Measurements from ENCODE around the gene BEX4.

Gene BEX4

DNA sequence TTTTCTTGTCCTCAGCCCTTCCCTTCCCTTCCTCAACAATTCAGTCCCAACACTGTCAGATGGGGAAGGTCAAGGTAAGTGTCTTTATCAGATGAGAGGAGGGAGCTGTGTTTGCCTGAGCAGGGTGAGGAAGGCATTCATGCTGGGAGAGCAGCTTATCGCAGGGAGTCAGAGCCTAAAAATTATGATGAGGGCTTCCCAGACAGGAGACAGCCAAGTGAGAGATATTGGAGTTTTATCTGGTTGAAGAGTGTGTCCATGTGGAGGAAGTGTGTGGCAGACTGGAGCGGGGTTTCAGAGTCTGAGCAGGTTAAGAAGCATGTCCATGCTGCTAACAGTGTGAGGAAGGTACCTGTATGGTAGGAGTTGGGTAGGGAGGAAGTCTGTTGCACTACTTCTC lies 18.4 kb downstream of the BEX4 start:
- no peak for TF ChIP-seq POLR2AphosphoS5 (IDR thresholded peaks at IDR 0.05; ENCODE audit: low read depth, low read length)
- TF ChIP-seq TAF1 (IDR thresholded peaks at IDR 0.05; ENCODE audit: borderline replicate concordance, insufficient read depth, low read length): no peak

DNA sequence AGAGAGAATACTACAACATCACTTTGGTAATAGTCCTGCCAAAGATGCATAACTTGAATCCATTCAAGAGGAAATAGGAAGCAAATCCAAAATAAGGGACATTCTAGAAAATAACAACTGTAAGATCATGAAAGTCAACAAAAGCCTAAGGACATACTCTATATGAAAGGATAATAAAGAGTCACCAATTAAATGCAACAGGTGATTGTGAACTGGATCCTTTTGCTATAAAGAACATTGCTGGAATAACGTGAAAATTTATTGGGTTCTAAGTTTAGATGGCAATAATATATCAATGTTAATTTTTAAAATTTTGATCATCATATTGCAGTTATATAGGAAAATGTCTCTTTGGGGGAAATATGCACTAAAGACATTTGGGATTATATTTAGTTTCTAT lies 20.0 kb downstream of the BEX4 start:
- TF ChIP-seq FOXP2 (optimal IDR thresholded peaks at IDR 0.05; ENCODE audit: borderline replicate concordance, extremely low read depth, extremely low read length, insufficient read depth): no peak
- no peak for TF ChIP-seq TAF1 (IDR thresholded peaks at IDR 0.05; ENCODE audit: borderline replicate concordance, insufficient read depth, low read length)
- no peak for TF ChIP-seq POLR2AphosphoS5 (IDR thresholded peaks at IDR 0.05; ENCODE audit: low read depth, low read length)
- TF ChIP-seq SIN3A (IDR thresholded peaks at IDR 0.05; ENCODE audit: borderline replicate concordance, insufficient read depth, low read length): no peak
- TF ChIP-seq, protein P1, sequence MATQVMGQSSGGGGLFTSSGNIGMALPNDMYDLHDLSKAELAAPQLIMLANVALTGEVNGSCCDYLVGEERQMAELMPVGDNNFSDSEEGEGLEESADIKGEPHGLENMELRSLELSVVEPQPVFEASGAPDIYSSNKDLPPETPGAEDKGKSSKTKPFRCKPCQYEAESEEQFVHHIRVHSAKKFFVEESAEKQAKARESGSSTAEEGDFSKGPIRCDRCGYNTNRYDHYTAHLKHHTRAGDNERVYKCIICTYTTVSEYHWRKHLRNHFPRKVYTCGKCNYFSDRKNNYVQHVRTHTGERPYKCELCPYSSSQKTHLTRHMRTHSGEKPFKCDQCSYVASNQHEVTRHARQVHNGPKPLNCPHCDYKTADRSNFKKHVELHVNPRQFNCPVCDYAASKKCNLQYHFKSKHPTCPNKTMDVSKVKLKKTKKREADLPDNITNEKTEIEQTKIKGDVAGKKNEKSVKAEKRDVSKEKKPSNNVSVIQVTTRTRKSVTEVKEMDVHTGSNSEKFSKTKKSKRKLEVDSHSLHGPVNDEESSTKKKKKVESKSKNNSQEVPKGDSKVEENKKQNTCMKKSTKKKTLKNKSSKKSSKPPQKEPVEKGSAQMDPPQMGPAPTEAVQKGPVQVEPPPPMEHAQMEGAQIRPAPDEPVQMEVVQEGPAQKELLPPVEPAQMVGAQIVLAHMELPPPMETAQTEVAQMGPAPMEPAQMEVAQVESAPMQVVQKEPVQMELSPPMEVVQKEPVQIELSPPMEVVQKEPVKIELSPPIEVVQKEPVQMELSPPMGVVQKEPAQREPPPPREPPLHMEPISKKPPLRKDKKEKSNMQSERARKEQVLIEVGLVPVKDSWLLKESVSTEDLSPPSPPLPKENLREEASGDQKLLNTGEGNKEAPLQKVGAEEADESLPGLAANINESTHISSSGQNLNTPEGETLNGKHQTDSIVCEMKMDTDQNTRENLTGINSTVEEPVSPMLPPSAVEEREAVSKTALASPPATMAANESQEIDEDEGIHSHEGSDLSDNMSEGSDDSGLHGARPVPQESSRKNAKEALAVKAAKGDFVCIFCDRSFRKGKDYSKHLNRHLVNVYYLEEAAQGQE (IDR thresholded peaks at IDR 0.05; ENCODE audit: insufficient read depth in 1 of 2, low read depth in 2 of 2, low read length in 2 of 2): no peak

DNA sequence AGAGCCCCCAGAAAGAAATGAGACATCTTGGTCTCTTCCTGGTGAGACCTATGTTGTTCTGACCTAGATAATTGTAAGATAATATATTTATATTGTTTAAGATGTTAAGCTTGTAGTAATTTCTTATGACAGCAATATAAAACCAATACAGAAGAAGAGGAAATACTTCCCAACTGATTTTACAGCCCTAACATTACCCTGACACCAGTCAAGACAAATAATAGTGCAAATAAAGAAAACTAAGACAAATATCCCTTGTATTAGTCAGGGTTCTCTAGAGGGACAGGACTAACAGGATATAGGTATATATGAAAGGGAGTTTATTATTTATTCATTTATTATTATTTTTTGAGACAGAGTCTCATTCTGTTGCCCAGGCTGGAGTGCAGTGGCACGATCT lies 21.4 kb downstream of the BEX4 start:
- TF ChIP-seq POLR2AphosphoS5 (IDR thresholded peaks at IDR 0.05; ENCODE audit: low read depth, low read length) (no peak), FOXP2 (optimal IDR thresholded peaks at IDR 0.05; ENCODE audit: borderline replicate concordance, extremely low read depth, extremely low read length, insufficient read depth) (no peak), TAF1 (IDR thresholded peaks at IDR 0.05; ENCODE audit: borderline replicate concordance, insufficient read depth, low read length) (no peak), SIN3A (IDR thresholded peaks at IDR 0.05; ENCODE audit: borderline replicate concordance, insufficient read depth, low read length) (no peak)
- TF ChIP-seq, protein P1 (IDR thresholded peaks at IDR 0.05; ENCODE audit: insufficient read depth in 1 of 2, low read depth in 2 of 2, low read length in 2 of 2): no peak

DNA sequence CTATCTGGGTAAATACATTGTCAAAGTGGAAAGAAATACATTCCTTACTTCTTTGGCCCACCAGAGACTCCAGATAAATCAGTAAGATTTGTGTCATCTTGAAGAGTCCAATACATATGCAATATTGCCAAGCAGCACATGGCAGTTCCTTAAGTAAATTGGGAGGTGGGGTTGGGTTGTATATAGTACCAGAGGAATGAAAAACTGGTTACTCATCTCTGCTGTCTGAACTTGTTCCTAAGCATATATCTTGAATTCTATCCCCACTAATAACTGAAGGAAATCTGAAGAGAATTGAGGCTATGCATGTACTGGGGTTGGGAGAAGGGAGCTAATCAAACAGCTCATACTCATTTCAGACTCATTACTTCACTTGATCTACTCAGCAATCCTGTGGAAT lies 25.2 kb downstream of the BEX4 start:
- TF ChIP-seq POLR2AphosphoS5 (IDR thresholded peaks at IDR 0.05; ENCODE audit: low read depth, low read length) (no peak), TAF1 (IDR thresholded peaks at IDR 0.05; ENCODE audit: borderline replicate concordance, insufficient read depth, low read length) (no peak)
- TF ChIP-seq, protein P1 (IDR thresholded peaks at IDR 0.05; ENCODE audit: insufficient read depth in 1 of 2, low read depth in 2 of 2, low read length in 2 of 2): no peak

DNA sequence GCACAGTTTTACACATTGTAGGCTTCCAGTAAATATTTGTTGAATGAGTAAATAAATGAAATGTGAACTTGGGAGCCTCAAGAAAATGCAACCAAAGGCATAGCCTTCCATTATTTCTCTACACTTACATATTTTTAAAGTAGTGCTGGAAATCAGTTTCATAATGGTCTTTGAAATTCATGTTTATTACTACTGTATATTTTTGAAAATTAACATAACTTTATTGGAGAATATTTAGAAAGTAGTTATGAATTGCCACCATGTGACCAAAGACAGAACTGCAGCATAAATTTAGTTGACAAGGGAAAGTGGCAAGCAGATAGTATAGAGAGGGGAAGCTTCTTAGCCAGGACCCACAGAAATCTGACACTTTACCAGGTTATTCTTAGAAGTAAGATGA lies 33.6 kb downstream of the BEX4 start:
- no peak for TF ChIP-seq SIN3A (IDR thresholded peaks at IDR 0.05; ENCODE audit: borderline replicate concordance, insufficient read depth, low read length)
- no peak for TF ChIP-seq POLR2AphosphoS5 (IDR thresholded peaks at IDR 0.05; ENCODE audit: low read depth, low read length)
- TF ChIP-seq, protein P1 (IDR thresholded peaks at IDR 0.05; ENCODE audit: insufficient read depth in 1 of 2, low read depth in 2 of 2, low read length in 2 of 2): no peak
- TF ChIP-seq TAF1 (IDR thresholded peaks at IDR 0.05; ENCODE audit: borderline replicate concordance, insufficient read depth, low read length): no peak
- no peak for TF ChIP-seq FOXP2 (optimal IDR thresholded peaks at IDR 0.05; ENCODE audit: borderline replicate concordance, extremely low read depth, extremely low read length, insufficient read depth)

Measured in PFSK-1 (cell line).